HS-27A (cell line): Measurements from ENCODE around the gene HIP1.

Experiments
- DNase-seq: peaks from one replicate; pipeline ENCODE4 v3.0.0-alpha.2; 2012; ENCODE audit warnings: low read depth, missing footprints

The HIP1 gene

DNA sequence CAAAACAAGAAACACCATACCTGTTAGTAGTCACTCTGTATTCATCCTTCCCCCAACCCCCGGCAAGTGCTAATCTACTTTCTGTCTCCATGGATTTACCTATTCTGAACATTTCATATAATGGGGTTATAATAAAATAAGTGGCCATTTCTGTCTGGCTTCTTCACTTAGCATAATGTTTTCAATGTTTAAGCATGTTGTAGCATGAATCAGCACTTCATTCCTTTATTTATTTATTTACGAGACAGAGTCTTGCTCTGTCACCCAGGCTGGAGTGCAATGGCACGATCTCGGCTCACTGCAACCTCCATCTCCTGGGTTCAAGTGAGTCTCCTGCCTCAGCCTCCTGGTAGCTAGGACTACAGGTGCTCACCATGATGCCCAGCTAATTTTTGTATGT is 69.2 kb downstream of the HIP1 start:
- no peak for DNase-seq

DNA sequence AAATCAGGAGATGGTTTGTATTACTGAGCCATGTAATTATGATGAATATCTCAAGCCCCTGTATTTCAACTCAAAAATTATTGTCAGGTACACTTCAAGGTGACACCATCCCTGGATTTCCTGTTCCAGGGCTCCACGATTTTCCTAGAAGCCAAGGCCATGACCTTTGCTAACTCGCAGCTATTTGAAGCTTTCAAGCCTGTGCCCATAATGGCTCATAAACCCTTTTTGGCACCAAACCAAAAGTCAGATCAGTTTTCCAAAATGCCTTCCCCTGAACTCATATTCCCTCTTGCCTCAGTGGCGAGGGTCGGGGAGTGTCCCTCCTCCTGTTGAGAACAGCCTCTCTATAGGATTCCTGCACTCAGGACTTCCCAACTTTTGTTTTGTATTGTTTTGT is 70.8 kb downstream of the HIP1 start:
- DNase-seq = no peak

DNA sequence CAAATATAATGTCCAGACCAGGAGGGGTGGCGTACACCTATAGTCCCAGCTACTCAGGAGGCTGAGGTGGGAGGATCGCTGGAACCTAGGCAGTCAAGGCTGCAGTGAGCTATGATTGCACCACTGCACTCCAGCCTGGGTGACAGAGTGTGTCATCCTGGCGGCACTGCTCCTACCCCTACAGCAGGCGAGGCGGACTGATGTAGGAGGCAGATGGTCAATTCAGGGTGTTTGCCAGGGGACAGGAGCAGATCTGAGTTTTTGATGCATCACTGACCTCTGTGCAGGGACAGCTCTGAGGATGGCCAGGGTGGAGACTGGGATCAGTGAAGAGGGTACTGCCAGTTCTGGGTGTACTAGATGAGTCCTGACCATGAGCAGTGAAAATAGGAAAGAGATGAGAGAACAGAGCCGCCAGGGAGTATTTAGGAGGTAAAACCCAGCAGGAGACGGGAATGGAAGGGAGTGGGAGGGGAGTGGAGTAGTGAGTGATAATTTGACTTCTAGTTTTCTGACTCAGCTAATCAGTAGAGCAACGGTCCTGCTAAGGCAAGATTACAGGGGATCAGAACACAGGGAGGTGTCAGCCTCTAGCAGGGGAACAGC is 75.3 kb downstream of the HIP1 start:
- DNase-seq = no peak

DNA sequence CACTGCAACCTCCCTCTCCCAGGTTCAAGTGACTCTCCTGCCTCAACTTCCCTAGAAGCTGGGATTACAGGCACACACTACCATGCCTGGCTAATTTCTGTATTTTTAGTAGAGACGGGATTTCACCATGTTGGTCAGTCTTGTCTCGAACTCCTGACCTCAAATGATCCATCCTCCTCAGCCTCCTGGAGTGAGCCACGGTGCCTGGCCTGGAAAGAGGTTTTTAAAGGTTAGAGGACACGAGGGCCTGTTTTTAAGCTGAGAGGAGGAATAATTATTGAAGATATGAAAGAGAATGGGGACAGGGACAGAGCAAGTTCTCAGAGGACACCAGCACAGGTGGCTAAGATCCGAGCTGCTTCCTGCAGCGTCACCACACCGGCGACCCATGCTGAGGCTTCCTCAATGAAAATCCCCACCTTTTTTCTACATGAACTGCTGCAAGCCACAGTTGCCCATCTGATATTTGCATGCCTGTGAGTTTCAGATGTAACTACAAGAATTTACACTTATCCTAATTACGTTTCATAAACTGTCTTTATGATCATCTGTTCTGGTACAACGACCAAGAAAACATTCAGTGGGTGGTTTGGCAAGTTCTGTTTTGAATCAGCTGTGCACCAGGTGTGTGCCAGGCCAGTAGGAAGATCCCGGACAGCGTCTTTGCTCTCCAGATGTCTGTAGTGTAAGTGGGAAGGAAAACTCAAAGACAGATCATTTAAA is 76.0 kb downstream of the HIP1 start:
- no peak for DNase-seq

DNA sequence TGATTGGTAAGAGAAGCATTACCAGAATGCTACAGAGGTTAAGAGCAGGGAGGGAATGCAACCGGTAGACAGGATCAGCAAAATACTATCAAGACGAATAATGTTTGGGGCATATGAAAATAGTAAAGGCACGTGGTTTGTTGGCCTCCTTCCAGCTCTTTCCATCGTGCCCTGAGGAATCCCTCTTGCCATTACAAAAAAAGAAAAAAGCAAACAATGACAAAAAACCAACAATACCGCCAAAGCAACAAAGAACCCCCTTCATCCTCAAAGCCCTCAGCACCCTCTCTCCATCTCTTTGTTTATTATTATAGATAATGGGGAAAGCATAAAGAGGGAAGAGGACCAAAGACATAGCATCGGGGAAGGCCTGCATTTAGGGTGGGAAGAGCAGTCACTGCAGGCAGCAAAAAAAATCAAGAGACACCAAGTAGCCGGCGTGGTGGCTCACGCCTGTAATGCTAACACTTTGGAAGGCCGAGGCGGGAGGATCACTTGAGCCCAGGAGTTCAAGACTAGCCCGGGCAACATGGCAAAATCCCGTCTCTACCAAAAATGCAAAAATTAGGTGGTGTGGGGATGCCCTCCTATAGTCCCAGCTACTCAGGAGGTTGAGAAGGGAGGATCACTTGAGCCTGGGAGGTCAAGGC is 78.0 kb downstream of the HIP1 start:
- DNase-seq = no peak

DNA sequence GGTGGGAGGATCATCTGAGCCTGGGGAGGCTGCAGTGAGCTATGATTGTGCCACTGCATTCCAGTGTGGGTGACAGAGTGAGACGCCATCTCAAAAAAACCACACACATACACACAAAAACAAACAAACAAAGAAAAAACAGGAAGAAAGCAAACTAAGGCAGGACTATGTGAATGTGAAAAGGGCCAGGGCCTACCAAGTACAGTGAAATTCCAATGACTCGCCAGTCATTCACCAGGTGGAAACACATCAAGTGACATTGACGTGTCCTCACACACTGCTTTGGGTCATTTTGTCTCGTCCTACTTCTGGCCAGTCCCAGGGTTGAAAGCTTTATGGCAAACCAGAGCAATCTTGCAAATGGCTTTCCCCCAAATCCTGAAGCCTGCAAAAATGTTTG is 79.9 kb downstream of the HIP1 start:
- no peak for DNase-seq

DNA sequence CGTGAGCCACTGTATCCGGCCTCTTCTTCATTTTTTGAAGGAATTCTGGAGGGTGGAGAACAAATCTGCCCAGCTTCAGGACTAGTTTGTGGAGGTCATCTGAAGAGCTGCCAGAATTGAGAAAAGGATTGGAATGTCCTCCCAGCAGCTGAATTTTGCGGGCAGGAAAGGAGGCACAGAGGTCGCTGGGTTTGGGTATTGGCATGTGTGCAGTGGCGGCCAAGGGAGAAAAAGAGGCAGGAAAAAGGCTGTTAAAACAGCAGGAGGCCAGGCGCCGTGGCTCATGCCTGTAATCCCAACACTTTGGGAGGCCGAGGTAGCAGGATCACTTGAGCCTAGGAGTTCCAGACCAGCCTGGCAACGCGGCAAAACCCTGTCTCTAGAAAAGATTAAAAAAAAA is 80.4 kb downstream of the HIP1 start:
- DNase-seq = no peak

DNA sequence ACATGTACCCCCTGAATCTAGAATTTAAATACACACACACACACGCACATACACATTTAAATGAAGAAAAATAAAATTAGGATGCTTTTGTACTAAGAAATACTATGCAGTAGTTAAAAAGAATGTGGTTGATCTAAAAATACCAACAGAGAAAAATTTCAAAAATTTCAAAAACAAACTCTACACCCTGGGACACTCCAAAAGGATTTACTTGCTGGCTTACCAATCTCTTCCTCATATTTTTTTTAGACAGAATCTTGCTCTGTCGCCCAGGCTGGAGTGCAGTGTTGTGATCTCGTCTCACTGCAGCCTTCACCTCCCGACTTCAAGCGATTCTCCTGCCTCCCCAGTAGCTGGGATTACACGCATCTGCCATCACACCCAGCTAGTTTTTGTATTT is 80.9 kb downstream of the HIP1 start:
- DNase-seq = no peak

DNA sequence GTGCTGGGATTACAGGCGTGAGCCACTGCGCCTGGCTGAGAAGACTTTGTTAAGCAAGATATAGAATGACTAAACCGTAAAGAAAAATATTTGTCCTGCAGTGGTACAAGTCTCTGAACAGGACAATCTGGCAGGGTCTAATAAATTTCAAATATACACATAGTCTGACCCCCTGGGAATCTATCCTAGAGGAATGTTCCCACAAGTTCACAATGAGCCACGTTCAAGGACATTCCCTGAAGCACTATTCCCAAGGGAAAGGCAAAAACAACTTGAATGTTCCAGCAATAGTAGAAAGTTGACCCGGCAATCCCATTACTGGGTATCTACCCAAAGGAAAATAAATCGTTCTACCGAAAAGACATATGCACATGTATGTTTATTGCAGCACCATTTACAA is 82.0 kb downstream of the HIP1 start:
- DNase-seq = no peak

DNA sequence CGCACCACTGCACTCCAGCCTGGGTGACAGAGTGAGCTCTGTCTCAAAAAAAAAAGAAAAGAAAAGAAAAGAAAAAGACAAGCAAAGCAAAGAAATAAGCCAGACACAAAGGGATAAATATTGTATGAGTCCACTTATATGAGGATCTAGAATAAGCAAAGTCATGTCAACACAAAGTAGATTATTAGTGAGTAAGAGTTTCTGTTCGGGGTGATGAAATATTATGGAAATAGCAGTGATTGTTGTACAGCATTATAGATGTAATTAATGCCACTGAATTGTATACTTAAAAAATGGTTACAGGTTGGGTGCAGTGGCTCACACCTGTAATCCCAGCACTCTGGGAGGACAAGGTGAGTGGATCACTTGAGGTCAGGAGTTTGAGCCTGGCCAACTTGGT is 83.2 kb downstream of the HIP1 start:
- DNase-seq = no peak

DNA sequence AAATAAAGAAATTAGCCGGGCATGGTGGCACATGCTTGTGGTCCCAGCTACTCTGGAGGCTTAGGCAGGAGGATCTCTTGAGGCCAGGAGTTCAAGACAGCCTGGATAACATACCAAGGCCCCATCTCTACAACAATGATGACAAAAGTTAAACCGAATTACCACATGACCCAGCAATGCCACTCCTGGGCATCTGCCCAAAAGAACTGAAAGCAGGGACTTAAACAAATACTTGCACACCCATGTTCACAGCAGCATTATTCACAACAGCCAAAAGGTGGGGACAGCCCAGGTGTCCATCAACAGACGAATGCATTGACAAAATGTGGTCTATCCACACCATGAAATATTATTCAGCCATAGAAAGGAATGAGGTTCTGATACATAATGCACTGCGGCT is 83.9 kb downstream of the HIP1 start:
- no peak for DNase-seq

DNA sequence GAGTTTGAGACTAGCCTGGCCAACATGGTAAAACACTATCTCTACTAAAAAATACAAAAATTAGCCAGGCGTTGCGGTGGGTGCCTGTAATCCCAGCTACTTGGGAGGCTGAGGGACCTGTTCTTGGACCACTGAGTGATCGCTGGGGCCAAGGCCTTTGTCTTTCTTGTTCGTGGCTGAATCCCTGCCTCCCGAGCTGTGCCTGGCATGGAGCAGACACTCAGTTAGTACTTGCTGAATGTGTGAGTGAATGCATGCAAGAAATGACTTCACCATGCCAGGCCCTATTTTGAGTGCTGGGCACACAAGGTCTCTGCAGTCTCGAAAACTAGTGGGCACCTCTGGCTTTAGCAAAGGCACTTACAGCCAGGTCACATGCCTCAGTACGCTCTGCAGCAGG is 85.1 kb downstream of the HIP1 start:
- DNase-seq = no peak

DNA sequence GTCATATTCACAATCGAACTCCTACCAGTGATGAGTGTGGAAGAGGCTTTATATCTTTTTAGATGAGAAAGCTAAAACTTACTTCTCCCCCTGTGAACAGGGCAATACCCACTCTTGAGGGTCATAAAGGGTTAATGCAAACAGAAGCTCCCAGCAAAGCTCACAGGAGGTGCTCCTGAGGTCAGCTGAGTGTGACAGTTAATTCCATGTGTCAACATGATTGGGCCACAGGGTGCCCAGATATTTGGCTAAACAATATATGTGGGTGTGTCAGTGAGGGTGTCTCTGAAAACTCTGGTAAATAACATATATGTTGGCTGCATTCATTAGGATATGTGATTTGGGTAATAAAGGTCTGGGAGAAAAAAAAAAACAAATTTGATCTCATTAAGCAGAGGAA is 86.0 kb downstream of the HIP1 start:
- DNase-seq = no peak

DNA sequence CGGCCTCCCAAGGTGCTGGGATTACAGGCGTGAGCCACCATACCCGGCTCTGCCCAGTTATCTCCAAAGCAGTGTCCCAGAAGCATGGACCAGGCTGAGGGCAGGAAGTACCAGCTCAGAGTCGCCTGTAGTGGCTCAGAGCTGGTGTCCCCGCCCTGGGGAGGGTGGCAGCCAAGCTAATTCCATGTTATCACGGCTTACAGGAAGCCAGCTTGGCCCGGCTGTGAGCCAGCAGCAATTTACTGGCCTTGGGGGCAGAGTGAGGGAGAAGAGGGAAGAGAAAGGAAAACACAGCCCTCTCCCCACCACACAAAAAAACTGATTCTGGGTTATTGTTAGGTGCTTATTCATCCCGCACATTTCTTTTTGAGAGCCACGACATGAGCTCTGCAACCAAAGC is 88.1 kb downstream of the HIP1 start:
- no peak for DNase-seq

DNA sequence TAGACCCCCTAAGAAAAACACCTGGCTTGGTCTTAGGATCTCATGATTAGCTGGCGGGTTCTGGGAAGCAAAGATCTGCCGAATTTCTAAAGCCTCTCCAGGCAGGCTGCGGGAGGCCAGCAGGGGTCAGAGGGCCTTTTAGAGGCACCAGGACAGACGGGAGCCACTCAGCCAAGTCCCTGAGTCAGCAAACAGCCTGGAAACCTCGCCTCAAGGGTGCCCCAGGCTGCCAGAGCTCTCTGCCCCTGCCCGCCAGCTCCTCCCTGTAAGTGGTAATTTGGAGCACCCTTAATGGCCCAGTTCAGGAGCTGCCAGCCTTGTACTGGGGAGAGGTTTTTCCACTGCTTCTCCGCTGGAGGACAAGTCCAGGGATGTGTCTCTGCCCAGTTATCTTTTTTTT is 88.7 kb downstream of the HIP1 start:
- DNase-seq = no peak

DNA sequence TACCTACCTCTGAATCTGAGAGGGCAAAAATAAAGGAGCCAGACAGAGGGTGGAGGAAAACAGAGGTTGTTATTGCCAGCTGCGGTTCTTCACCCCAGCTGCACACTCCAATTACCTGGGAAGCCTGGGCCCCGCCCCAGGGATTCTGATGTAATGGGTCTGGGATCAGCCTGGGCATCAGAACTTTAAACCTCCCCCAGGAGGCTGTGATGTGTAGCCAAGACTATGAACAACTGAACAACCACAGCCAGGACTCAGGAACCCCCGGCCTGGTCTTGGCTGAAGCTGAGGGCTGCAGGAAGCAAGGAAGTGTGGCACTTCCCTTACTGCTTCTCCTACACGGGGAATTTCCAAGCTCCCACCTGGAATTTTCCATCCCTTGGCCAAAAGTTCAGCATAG is 89.3 kb downstream of the HIP1 start:
- no peak for DNase-seq

DNA sequence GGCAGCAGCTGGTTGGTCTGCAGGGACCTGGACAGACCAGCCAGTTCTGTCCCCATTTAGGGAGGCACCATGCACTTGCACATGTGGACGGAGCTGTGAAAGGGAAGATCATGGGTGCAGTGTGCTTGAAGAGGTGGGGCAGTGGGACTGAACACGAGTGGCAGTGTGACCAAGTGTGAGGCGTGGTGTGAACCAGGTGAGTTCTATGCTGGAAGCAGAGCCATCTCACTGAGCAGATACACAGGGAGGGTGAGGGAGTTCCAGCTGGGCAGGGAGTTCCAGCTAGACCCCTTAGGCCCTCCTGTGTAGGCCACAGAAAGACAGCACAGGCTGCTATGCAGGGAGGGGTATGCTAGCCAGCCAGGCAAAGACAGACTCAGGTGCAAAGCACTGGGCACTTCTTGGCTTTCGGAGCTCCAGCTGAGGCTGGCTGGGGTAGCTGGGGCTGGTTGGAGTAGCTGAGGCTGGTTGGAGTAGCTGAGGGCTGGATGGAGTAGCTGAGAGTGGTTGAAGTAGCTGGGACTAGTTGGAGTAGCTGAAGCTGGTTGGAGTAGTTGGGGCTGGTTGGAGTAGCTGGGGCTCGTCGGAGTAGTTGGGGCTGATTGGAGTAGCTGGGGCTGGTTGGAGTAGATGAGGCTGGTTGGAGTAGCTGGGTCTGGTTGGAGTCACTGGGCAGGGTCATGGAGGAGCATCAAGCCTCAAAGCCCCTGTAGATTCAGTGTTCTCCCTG is 90.9 kb downstream of the HIP1 start:
- no peak for DNase-seq

DNA sequence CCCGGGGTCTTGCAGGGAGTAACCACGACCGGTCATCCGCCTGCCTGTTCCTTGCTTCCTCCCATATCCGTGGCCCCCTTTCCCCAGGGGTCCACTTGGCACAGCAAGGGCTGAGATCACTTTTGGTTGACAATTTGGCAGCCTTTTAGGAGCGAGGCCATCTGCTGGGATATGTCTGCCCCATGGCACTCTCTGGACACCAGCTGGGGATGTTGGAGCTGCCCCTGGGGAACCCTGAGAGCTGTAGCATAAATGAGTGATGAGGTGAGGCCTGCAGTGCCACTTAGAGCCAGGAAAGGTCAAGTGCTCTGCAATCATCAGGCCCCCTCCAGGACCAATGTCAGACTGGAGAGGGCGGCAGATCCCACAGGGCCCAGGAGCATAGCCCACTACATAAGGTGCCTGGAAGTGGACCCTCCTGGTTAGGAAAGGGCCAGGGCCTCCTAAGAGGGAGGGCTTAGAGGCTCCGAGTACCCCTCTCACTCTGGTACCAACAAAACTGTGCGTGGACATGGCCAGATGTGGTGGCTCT is 92.1 kb downstream of the HIP1 start:
- DNase-seq = no peak

DNA sequence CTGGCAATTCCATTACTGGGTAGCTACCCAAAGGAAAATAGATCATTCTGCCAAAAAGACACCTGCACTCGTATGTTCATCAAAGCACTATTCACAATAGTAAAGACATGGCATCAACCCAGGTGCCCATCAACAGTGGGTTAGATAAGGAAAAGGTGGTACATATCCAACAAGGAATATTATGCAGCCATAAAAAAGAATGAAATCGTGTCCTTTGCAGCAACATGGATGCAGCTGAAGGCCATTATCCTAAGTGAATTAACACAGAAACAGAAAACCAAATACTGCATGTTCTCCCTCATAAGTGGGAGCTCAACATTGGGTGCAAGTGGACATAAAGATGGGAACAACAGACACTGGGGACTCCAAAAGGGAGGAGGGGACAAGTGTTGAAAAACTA is 93.2 kb downstream of the HIP1 start:
- no peak for DNase-seq

DNA sequence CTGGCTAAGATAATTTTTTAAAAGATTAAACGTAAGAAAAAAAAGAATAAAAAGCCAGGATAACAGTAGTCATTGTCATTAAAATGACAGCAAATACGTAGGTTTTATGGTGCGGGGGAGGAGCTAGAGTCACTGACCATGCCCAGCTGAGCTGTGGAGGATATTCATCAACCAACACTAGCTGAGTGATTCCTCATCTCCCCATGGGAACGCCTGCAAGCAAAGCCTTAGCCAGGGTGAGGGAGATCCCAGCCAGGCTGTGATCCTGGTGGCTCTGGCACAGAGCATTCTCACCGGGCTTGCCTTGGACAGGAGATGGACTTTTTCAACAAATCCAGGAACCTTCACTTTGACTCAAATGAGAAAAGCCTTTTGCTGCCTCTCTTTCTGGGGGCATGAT is 94.2 kb downstream of the HIP1 start:
- DNase-seq = no peak

DNA sequence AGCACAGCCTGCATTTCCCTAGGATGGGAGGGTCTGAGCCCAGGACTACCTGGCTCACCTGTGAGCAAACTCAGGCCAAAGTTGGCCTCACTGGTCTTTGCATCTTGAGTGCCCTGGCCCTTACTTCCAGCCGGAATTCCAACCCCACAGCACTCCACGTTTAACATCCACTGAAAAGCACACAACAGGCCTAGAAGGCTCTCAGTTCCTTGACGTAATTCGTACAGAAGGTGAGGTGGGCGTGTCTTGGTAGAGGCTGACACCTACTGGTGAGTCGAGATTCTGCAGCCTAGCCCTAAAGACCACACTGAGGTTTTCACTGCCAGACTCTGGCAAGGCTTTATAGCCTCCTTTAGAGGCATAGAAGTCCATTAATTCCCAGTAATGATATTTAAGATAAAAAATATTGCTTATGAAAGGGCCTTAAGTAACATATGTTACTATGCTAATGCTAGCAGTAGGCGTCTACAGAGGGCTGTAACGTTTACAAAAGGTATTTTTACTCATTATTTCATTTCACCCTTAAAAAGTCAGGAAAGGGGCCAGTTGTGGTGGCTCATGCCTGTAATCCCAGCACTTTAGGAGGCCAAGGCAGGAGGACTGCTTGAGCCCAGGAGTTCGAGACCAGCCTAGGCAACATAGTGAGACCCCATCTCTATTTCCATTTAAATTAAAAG is 95.8 kb downstream of the HIP1 start:
- no peak for DNase-seq

DNA sequence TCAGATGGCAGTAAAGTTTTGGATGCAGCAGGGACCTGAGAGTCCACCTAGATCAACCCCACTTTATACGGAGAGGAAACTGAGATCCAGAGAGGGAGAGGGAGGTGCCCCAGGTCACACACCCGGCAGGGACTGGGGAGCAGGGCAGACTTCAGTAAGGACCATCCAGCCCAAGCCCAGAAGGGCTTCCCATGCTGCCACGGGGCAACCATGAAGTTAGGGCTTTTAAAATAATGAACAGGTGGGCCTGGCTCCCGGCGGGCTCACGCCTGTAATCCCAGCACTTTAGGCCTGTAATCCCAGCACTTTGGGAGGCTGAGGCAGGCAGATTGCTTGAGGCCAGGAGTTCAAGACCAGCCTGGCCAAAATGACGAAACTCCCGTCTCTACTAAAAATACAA is 98.5 kb downstream of the HIP1 start:
- no peak for DNase-seq

DNA sequence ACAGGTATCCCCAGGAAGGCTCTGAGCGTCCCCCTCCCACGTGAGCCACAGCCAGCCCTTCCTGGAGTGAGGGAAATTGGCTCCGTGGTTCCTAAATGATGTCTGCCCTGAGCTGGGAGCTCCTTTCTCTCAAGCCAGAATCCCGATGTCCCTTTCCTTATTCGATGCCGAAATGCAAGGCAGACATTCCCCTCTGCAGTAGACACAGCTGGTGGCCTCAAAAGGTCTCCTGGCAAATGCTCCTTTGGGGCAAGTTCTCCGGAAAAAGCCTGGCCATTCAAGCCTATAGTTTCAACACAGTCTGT is 98.9 kb downstream of the HIP1 start:
- no peak for DNase-seq
